Stimulated activated CD4-positive, alpha-beta T cell treated with anti-CD3 and anti-CD28 coated beads, Interleukin-15, amount 100 ng/mL, for 48 hours (primary cell): ENCODE measurements around the gene PRM3.
A peak's percentile ranks its signal among the peaks of the same experiment; 100 is the strongest.

Experiments used
- DNase-seq, 2 donors: peaks; one replicate each; pipeline ENCODE4 v3.0.0-alpha.2; 2020; ENCODE audit warnings: low read depth in 2 of 2

The PRM3 gene

DNA sequence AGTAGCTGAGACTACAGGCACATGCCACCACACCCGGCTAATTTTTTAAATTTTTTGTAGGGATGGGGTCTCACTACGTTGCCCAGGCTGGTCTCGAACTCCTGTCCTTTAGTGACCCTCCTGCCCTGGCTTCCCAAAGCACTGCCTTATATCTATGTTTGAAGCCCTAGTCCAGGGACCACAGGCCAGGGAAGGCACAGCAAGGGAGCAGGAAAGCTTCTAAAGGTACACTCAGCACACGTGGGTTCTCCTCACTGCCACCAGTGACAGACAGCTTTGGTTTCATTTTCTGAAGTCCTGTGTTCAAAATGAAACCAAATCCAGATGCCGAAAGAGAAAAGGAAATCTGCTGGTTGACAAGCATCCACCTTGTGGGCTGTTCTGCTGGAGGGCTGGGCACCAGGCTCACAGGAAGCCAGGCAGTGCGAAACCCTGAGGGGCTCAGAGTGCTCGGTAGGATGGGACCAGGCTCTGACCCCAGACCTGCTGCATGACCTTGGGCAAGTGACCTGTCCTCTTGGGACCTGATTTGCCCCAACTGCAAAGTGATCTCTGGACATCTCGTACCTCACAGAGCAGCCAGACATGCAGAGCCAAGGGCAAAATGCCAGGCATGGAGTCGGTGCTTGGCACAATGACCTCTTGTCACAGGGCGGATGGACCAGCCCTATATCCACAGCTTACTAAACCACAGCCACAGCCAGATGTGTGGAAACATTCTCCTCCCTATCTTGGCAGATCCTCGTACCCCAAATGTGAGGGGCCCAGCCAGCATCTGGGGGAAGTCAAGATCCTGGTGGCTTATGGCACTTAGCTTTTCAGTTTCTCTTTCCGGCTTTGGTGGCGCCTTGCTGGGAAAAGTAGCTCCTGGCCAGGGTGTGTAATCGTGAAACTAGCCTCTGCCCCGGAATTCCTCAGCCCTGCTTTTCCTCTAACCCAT, 14.6 kb downstream of the PRM3 start:
- DNase-seq: no peak

- DNase-seq: peak in 1 of 2 donors; percentile 62
Measured at GRCh38 chr16:11257131-11257938, 16.1 kb downstream of the PRM3 start.

DNA sequence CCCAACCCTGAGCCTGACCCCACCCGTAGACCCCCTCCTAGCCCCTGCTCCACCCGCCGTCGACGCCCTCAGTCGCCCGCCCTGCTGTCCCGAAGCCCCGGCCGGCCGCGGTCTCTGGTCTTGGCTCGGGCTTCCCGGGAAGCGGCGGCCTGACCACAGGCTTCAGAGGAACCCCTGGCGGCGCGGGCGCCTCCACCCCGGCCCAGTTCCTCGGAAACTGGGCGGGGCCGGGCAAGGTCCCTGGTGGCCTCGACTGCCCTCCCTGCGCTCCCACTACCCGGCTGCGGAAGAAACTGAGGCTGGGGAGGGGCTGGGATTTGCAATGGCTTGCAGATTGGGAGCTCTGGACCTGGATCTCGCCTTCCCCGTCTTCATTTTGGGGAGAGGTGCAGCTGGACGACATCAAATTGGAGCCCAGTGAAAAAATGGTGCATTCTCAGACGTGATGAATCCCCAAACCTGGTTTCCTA, 16.7 kb downstream of the PRM3 start:
- peak in 1 of 2 donors; percentile 49 for DNase-seq

DNA sequence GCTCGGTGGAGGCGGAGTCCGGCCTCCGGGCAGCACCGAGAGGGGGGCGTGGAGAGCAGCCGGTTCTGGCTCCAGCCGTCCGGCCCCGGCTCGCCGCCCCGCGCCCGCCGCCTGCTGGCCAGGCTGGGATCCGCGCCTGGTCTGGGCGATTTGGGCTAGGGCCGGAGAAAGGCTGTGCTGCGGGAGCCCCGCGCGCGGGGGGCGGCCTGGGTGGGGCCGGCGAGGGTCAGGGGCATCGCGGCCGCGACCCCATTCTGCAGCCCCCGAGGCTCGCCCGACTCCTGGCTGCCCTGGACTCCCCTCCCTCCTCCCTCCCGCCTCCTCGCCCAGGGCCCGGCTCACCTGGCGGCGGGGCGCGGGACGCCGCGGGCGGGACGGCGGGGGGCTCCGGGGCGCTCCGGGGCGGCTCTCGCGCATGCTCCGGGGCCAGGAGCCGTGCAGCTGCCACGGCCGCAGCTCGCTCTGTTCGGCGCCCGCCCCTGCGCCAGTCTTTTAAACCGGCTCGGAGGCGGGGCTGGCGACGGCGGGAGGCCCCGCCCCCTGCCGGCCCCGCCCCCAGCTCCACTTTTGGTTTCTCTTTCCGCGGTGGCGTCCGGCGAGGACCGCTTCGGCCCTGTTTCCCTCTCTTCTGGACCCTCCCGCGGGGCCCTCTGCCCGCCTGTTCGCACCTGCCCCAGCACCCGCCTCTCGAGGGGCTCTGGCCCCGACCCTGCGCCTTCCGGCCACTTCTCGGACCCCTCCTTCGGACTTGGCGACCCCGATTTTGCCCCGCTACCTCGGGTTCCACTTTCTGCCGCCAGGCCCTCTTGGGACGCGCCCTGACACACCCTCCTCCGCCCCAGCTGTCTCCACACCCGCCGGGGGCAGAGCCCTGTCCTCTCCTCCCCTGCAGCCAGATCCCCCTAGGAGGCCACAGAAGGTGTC, 17.4 kb downstream of the PRM3 start, which contains the start of gene SOCS1:
Gene SOCS1, minus strand, starts transcription at position 468 of the 924 bp plus-strand sequence. CDS start 726 bp downstream, outside the sequence.
- DNase-seq: peak; percentile 77 to 84

DNA sequence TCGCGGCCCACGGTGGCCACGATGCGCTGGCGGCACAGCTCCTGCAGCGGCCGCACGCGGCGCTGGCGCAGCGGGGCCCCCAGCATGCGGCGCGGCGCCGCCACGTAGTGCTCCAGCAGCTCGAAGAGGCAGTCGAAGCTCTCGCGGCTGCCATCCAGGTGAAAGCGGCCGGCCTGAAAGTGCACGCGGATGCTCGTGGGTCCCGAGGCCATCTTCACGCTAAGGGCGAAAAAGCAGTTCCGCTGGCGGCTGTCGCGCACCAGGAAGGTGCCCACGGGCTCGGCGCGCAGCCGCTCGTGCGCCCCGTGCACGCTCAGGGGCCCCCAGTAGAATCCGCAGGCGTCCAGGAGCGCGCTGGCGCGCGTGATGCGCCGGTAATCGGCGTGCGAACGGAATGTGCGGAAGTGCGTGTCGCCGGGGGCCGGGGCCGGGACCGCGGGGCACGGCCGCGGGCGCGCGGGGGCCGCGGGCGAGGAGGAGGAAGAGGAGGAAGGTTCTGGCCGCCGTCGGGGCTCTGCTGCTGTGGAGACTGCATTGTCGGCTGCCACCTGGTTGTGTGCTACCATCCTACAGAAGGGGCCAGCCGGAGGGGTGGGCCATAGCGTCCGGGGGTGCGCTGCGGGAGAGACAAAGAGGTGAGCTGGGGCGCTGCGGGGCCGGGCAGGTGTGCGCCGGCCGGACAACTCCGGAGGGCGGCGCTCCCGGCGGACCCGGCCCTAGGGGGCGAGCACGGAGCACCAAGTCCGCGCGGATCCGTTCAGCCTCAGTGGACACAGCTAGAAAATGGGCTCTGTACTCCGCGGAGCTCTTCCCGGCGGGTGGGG, 18.3 kb downstream of the PRM3 start:
- no peak for DNase-seq

- no peak for DNase-seq
Measured at GRCh38 chr16:11253995-11254912, 19.2 kb downstream of the PRM3 start.

DNA sequence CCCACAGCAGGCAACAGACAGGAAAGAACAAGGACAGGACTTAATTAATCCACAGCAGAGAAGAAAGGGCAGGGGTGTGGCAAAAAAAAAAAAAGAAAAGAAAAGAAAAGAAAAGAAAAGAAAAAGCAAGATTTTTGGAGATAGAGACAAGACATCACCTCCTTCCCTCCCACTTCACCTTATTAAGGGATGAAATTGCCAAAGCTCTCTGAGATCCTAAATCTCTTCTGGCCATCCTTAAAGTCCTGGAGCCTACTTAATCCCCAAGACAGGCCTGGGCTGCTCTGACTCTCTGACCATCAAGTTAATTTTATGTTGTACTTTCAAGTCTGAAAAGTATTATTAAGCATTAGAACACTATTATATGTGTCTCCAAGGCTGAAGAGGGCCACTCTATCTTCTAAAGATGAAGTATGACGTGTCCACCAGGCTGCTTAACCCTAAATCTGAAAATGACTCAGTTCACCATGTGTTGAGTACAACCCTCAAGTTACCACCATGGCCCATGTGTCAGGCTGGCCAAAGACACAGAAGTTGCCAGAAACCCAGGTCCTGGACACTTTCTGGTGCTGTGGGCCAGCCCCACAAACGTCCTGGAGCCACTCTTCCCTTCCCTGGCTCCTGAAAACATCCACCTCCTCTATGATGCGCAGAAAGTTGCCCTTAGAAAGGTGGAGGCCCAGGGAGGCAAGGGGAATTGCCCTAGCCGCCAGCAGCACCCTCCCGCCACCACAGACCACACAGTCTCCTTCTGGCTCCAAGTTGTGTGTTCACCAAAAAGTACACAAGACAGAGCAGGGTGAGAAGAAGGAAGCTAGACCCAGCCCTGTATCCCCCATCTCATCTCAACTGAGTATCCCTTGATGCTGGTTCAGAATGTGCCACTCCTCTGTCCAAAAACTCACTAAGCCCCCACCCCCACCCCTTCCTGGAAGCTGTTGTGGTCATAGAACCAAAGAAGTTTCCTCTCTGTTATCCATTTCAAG, 20.1 kb downstream of the PRM3 start:
- DNase-seq: no peak

DNA sequence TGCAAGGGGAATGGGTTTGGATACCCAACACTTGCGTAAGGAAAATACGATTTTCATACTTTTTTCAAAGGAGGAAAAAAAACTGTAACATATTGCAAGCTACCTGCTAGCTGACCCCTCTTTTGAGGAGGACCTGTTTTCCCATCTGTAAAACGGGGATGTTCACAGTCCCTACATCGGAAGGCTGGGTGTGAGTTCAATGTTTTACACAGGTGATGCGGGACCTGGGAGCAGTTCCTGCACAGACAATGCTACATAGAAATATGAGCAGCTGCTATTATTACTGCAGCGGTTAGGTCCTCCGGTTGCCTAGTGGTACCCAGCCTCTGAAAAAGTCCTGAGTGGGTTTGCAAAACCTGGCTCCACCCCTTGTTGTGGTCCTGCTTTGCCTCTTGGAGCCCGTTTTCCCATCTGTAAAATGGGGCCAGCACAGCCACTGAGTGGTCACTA, 20.9 kb downstream of the PRM3 start:
- DNase-seq: no peak

- peak; percentile 81 to 84 for DNase-seq
Measured at GRCh38 chr16:11251525-11252481, 21.6 kb downstream of the PRM3 start.

DNA sequence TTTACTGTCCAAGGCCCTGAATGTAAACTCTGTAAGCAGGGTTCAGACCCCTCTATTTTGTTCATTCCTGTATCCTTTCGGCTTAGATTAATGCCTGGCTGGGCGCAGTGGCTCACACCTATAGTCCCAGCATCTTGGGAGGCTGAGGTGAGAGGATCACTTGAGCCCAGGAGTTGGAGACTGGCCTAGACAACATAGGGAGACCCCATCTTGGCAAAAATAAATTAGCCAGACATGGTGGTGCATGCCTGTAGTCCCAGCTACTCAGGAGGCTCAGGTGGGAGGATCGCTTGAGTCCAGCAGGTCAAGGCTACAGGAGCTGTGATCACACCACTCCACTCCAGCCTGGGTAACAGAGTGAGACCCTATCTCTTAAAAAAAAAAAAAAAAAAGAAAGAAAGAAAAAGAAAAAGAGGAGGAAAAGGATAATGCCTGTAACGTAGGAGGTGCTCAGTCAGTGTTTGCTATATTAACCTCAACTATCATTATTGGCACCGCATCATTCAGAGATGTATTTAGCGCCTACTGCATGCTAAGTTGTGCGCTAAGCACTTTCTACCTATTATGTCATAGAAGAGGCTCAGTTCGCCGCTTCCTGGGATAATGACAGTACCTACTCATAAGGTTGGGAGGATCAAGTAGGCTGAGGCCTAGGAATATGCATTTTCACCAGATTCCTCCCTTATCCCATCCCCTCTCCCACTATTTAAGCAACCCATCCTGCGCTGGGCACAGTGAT, 22.5 kb downstream of the PRM3 start:
- DNase-seq: no peak

- DNase-seq: no peak
Measured at GRCh38 chr16:11250091-11250785, 23.2 kb downstream of the PRM3 start.

- no peak for DNase-seq
Measured at GRCh38 chr16:11249233-11250061, 24.0 kb downstream of the PRM3 start.

DNA sequence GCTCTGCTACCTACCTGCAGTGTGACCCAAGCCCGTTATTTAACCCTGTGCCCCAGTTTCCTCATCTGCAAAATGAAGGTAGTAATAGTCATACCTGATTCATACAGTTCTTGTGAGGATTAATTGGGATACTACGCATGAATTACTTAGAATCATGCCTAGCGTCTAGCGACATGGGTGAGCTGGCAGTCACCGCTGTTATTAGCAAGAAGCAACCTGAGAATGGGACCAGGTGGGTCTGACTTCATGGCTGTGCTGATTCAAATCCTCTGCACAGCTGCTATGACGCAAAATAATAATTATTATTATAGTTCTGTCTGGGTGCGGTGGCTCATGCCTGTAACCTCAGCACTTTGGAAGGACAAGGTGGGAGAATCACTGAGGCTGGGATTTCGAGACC, 25.3 kb downstream of the PRM3 start:
- no peak for DNase-seq

- DNase-seq: no peak
Measured at GRCh38 chr16:11245988-11246387, 27.4 kb downstream of the PRM3 start.
